ENCODE results near the gene FAM83E.

- TF ChIP-seq CTCF (conservative IDR thresholded peaks at IDR 0.05; ENCODE audit: low read length) (peak; percentile 94), EZH2phosphoT487 (IDR thresholded peaks at IDR 0.05; ENCODE audit: borderline replicate concordance, low read depth, low read length) (no peak)
Measured at GRCh38 chr19:48588670-48589401, 26.0 kb downstream of the FAM83E start.

Data from OCI-LY7 (cell line).